ENCODE results near the gene MCF2L. TPM values are rescaled to one million over a fixed set of nuclear protein-coding genes. Genes with fewer than 3 reads are reported as not detected.

The MCF2L gene
- polyA plus RNA-seq, 1 donor from 2014 or later: 88.0 TPM

DNA sequence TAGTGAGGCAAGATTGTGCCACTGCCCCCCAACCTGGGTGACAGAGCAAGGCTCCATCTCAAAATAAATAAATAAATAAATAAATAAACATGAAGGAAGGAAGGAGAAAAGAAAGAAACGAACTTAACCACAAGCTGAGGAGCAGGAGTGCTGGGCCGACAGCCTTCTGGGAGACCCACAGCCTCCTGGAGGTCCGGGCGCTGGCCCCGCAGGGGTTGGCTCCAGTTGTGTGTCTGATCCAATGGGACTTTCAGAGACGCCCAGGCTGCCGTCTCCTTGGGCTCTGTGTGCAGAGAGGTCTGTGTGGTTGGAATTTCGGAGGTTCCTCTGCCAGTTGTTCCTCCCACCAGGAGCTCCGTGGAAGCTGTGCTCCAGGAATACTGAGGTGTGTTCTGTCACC, 36.0 kb upstream of the MCF2L start:
- H3F3A ChIP-seq (ENCODE audit: insufficient read depth, low read length, poor library complexity, severe bottlenecking): no peaks in the 10 kb centered on the region

DNA sequence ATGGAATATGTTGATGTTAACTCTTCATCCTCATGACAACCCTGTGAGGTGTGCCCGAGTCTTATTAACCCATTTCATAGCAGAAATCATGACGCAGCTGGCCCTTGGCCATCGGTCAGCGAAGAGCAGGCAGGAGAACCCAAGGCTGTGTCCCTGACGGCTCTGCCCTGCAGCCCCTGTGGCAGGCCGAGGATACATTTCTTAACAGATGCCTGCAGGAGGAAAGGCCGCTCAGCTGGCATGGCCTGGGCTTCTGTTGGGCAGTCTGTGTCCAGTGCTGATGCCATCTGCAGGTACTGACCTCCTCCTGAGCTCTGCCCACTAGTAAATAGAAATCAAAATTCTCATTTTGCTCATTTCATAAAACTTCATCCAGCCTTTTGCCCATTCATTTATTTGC, 35.4 kb upstream of the MCF2L start:
- H3K27me3 ChIP-seq (ENCODE audit: insufficient read depth, low read depth, low read length): no peaks in the 10 kb centered on the region
- H3K9ac ChIP-seq (ENCODE audit: low read length): no peak overlapping the region
- no peaks in the 10 kb centered on the region for H3K9me2 ChIP-seq (ENCODE audit: insufficient read depth, low read length)
- H2AFZ ChIP-seq (ENCODE audit: low read depth, low read length): no peak overlapping the region
- H3K4me2 ChIP-seq (ENCODE audit: low read length): no peak overlapping the region
- no peaks in the 10 kb centered on the region for H3K36me3 ChIP-seq (ENCODE audit: insufficient read depth, low read length)
- H3K4me3 ChIP-seq (ENCODE audit: low read length): no peak overlapping the region
- H3K79me2 ChIP-seq (replicated peaks; ENCODE audit: insufficient read depth, low read length): no peaks in the 10 kb centered on the region
- H3K9me3 ChIP-seq (ENCODE audit: low read length): no peaks in the 10 kb centered on the region
- H3F3A ChIP-seq (ENCODE audit: insufficient read depth, low read length, poor library complexity, severe bottlenecking): no peaks in the 10 kb centered on the region
- H3K27ac ChIP-seq (ENCODE audit: low read length): no peak overlapping the region
- no peak for TF ChIP-seq SMC3 (conservative IDR thresholded peaks at IDR 0.05; ENCODE audit: poor library complexity)
- no peak for TF ChIP-seq RAD21 (conservative IDR thresholded peaks at IDR 0.05)
- TF ChIP-seq, protein P1, sequence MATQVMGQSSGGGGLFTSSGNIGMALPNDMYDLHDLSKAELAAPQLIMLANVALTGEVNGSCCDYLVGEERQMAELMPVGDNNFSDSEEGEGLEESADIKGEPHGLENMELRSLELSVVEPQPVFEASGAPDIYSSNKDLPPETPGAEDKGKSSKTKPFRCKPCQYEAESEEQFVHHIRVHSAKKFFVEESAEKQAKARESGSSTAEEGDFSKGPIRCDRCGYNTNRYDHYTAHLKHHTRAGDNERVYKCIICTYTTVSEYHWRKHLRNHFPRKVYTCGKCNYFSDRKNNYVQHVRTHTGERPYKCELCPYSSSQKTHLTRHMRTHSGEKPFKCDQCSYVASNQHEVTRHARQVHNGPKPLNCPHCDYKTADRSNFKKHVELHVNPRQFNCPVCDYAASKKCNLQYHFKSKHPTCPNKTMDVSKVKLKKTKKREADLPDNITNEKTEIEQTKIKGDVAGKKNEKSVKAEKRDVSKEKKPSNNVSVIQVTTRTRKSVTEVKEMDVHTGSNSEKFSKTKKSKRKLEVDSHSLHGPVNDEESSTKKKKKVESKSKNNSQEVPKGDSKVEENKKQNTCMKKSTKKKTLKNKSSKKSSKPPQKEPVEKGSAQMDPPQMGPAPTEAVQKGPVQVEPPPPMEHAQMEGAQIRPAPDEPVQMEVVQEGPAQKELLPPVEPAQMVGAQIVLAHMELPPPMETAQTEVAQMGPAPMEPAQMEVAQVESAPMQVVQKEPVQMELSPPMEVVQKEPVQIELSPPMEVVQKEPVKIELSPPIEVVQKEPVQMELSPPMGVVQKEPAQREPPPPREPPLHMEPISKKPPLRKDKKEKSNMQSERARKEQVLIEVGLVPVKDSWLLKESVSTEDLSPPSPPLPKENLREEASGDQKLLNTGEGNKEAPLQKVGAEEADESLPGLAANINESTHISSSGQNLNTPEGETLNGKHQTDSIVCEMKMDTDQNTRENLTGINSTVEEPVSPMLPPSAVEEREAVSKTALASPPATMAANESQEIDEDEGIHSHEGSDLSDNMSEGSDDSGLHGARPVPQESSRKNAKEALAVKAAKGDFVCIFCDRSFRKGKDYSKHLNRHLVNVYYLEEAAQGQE (IDR thresholded peaks at IDR 0.05; ENCODE audit: borderline replicate concordance): no peak
- no peak for TF ChIP-seq EP300 (conservative IDR thresholded peaks at IDR 0.05; ENCODE audit: poor library complexity, severe bottlenecking)
- TF ChIP-seq, protein P2, sequence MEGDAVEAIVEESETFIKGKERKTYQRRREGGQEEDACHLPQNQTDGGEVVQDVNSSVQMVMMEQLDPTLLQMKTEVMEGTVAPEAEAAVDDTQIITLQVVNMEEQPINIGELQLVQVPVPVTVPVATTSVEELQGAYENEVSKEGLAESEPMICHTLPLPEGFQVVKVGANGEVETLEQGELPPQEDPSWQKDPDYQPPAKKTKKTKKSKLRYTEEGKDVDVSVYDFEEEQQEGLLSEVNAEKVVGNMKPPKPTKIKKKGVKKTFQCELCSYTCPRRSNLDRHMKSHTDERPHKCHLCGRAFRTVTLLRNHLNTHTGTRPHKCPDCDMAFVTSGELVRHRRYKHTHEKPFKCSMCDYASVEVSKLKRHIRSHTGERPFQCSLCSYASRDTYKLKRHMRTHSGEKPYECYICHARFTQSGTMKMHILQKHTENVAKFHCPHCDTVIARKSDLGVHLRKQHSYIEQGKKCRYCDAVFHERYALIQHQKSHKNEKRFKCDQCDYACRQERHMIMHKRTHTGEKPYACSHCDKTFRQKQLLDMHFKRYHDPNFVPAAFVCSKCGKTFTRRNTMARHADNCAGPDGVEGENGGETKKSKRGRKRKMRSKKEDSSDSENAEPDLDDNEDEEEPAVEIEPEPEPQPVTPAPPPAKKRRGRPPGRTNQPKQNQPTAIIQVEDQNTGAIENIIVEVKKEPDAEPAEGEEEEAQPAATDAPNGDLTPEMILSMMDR (IDR thresholded peaks at IDR 0.05; ENCODE audit: poor library complexity, severe bottlenecking): no peak
- TF ChIP-seq MXI1 (conservative IDR thresholded peaks at IDR 0.05; ENCODE audit: poor library complexity, severe bottlenecking): no peak
- no peak for TF ChIP-seq EZH2 (IDR thresholded peaks at IDR 0.05; ENCODE audit: borderline replicate concordance, insufficient read depth, low read length, poor library complexity, severe bottlenecking)
- no peak for TF ChIP-seq POLR2AphosphoS5 (IDR thresholded peaks at IDR 0.05)
- no peak for TF ChIP-seq TAF1 (IDR thresholded peaks at IDR 0.05; ENCODE audit: low read depth)
- no peaks in the 10 kb centered on the region for H4K20me1 ChIP-seq (ENCODE audit: insufficient read depth)

More for the DNA sequence above, 36.0 kb upstream of the MCF2L start:
- no peaks in the 10 kb centered on the region for H3K9me2 ChIP-seq (ENCODE audit: insufficient read depth, low read length)
- H3K36me3 ChIP-seq (ENCODE audit: insufficient read depth, low read length): no peaks in the 10 kb centered on the region
- H3K79me2 ChIP-seq (replicated peaks; ENCODE audit: insufficient read depth, low read length): no peaks in the 10 kb centered on the region
- no peak overlapping the region for H2AFZ ChIP-seq (ENCODE audit: low read depth, low read length)
- H3K27ac ChIP-seq (ENCODE audit: low read length): no peak overlapping the region
- H3K4me3 ChIP-seq (ENCODE audit: low read length): no peak overlapping the region
- no peak overlapping the region for H3K4me2 ChIP-seq (ENCODE audit: low read length)
- H3K9me3 ChIP-seq (ENCODE audit: low read length): no peaks in the 10 kb centered on the region
- H3K9ac ChIP-seq (ENCODE audit: low read length): no peak overlapping the region
- TF ChIP-seq TAF1 (IDR thresholded peaks at IDR 0.05; ENCODE audit: low read depth) (no peak), MXI1 (conservative IDR thresholded peaks at IDR 0.05; ENCODE audit: poor library complexity, severe bottlenecking) (no peak), EZH2 (IDR thresholded peaks at IDR 0.05; ENCODE audit: borderline replicate concordance, insufficient read depth, low read length, poor library complexity, severe bottlenecking) (no peak), SMC3 (conservative IDR thresholded peaks at IDR 0.05; ENCODE audit: poor library complexity) (no peak), POLR2AphosphoS5 (IDR thresholded peaks at IDR 0.05) (no peak), RAD21 (conservative IDR thresholded peaks at IDR 0.05) (no peak), EP300 (conservative IDR thresholded peaks at IDR 0.05; ENCODE audit: poor library complexity, severe bottlenecking) (no peak)
- TF ChIP-seq, protein P2 (IDR thresholded peaks at IDR 0.05; ENCODE audit: poor library complexity, severe bottlenecking): no peak
- TF ChIP-seq, protein P1 (IDR thresholded peaks at IDR 0.05; ENCODE audit: borderline replicate concordance): no peak
- H3K27me3 ChIP-seq (ENCODE audit: insufficient read depth, low read depth, low read length): no peaks in the 10 kb centered on the region
- H4K20me1 ChIP-seq (ENCODE audit: insufficient read depth): no peaks in the 10 kb centered on the region

Measured in neural cell (in vitro differentiated cells).